Lower lobe of right lung (tissue), 2 donors: ENCODE data around the gene WDR4. TPM values are rescaled to one million over a fixed set of nuclear protein-coding genes. Genes with fewer than 3 reads are reported as not detected.
"Not testable (repeated sequence)": the region's sequence is repeated elsewhere in the genome, so short reads cannot be mapped to it uniquely, and the experiment has no call there.

Experiments
- ATAC-seq, 2 donors: fragments of 200-7000 bp; cut with Tn5 transposase; one replicate each; pipeline ENCODE4 v1.9.1; 2020 to 2022; ENCODE audit warnings: mild to moderate bottlenecking in 2 of 2, moderate library complexity in 2 of 2
- DNase-seq: peaks from one replicate; pipeline ENCODE4 v3.0.0-alpha.2; 2020
- H3K27ac ChIP-seq: fragments of 200-600 bp; one replicate; pipeline ENCODE4 v1.8.0; 2022
- H3K27me3 ChIP-seq: fragments of 200-600 bp; one replicate; pipeline ENCODE4 v1.8.0; 2022; ENCODE audit warnings: low read depth
- H3K36me3 ChIP-seq: fragments of 200-600 bp; one replicate; pipeline ENCODE4 v1.8.0; 2022; ENCODE audit warnings: mild to moderate bottlenecking
- H3K4me1 ChIP-seq: fragments of 200-600 bp; one replicate; pipeline ENCODE4 v1.8.0; 2022
- H3K4me3 ChIP-seq: fragments of 200-600 bp; one replicate; pipeline ENCODE4 v1.8.0; 2022; ENCODE audit warnings: mild to moderate bottlenecking
- H3K9me3 ChIP-seq: fragments of 200-600 bp; one replicate; pipeline ENCODE4 v1.8.0; 2022
- CTCF ChIP-seq: fragments of 200-600 bp; IDR thresholded peaks from one replicate; pipeline ENCODE4 v1.8.0; 2022; ENCODE audit warnings: antibody characterized with exemption, mild to moderate bottlenecking
- intact Hi-C: fragments of 100-400 bp; cut with DNase I; formaldehyde crosslinking; loops from one replicate; pipeline ENCODE4 v1.11.0; 2022
- total RNA-seq: library from RNA; stranded (reverse); fragmentation: NEBNext Ultra II Directional; extraction: Animal tissue kit (Norgen Biotek cat#: 25700); gene quantifications from one replicate; pipeline ENCODE4 v1.2.1, GENCODE V29; 2021
- donor health status: DM: no; HTN: yes; CAD: no; lungs with severe emphysema.

The WDR4 gene
- total RNA-seq, 1 donor from 2014 or later = 17.1 TPM

GRCh38 chr21:42887326-42887725, 8.0 kb upstream of the WDR4 start:
- no peaks in the 10 kb centered on the region for H3K36me3 ChIP-seq
- H3K27me3 ChIP-seq = no peaks in the 10 kb centered on the region
- H3K27ac ChIP-seq = no peak overlapping the region
- H3K9me3 ChIP-seq = no peaks in the 10 kb centered on the region
- H3K4me1 ChIP-seq = peaks cover 4% of the 10 kb centered on the region
- intact Hi-C loops = no loop called here
- ATAC-seq = peak; percentile 80 to 82
- H3K4me3 ChIP-seq = no peak overlapping the region
- TF ChIP-seq CTCF = no peak
- DNase-seq = peak; percentile 10

GRCh38 chr21:42883921-42884320, 4.6 kb upstream of the WDR4 start:
- no peak for ATAC-seq
- intact Hi-C loops = no loop called here
- Histone ChIP-seq H3K27ac (no peak overlapping the region), H3K27me3 (no peaks in the 10 kb centered on the region), H3K4me1 (peaks cover 7% of the 10 kb centered on the region), H3K36me3 (no peaks in the 10 kb centered on the region), H3K4me3 (no peak overlapping the region), H3K9me3 (no peaks in the 10 kb centered on the region)
- no peak for TF ChIP-seq CTCF
- no peak for DNase-seq

GRCh38 chr21:42880352-42880751, 1.0 kb upstream of the WDR4 start:
- H3K9me3 ChIP-seq = no peaks in the 10 kb centered on the region
- no peak for DNase-seq
- H3K36me3 ChIP-seq = peaks cover 13% of the 10 kb centered on the region
- H3K27ac ChIP-seq = no peak overlapping the region
- H3K4me3 ChIP-seq = peak overlapping the region; percentile 100
- intact Hi-C loops = no loop called here
- no peak for ATAC-seq
- no peaks in the 10 kb centered on the region for H3K27me3 ChIP-seq
- no peak for TF ChIP-seq CTCF
- peaks cover 20% of the 10 kb centered on the region for H3K4me1 ChIP-seq

- Histone ChIP-seq H3K9me3 (no peaks in the 10 kb centered on the region), H3K27ac (peak overlapping the region; percentile 94), H3K27me3 (no peaks in the 10 kb centered on the region), H3K36me3 (peaks cover 30% of the 10 kb centered on the region), H3K4me1 (peaks cover 20% of the 10 kb centered on the region), H3K4me3 (peak overlapping the region; percentile 100)
- peak; percentile 45 to 49 for ATAC-seq
- DNase-seq = no peak
- TF ChIP-seq CTCF = no peak
- intact Hi-C loops = no loop called here
These were observed 704 bp downstream of the WDR4 start for GRCh38 chr21:42878678-42878992.

GRCh38 chr21:42875811-42876210, 3.5 kb downstream of the WDR4 start:
- ATAC-seq, intact Hi-C loops, H3K4me3 ChIP-seq, H3K9me3 ChIP-seq, H3K27me3 ChIP-seq, H3K27ac ChIP-seq, DNase-seq: not testable (repeated sequence)
- Histone ChIP-seq H3K4me1 (peaks cover 20% of the 10 kb centered on the region), H3K36me3 (peaks cover 59% of the 10 kb centered on the region)

- Histone ChIP-seq H3K27ac (no peak overlapping the region), H3K9me3 (no peaks in the 10 kb centered on the region), H3K27me3 (no peaks in the 10 kb centered on the region), H3K4me3 (no peak overlapping the region), H3K4me1 (peaks cover 7% of the 10 kb centered on the region), H3K36me3 (peaks cover 85% of the 10 kb centered on the region)
- intact Hi-C loops = no loop called here
- ATAC-seq (no peak), DNase-seq (peak; percentile 21)
- TF ChIP-seq CTCF = no peak
These were observed 6.2 kb downstream of the WDR4 start for GRCh38 chr21:42873096-42873495.
